ENCODE results near the gene GRK1.

The GRK1 gene

GRCh38 chr13:113775451-113776145, 108.6 kb downstream of the GRK1 start:
- no peak for DNase-seq (ENCODE audit: low spot score)

- no peak for DNase-seq (ENCODE audit: low spot score)
Observed at GRCh38 chr13:113776231-113777125, 109.5 kb downstream of the GRK1 start.

GRCh38 chr13:113777311-113778260, 110.6 kb downstream of the GRK1 start:
- DNase-seq (ENCODE audit: low spot score): no peak

GRCh38 chr13:113781571-113781970, 114.6 kb downstream of the GRK1 start:
- no peak for DNase-seq (ENCODE audit: low spot score)

GRCh38 chr13:113782472-113782871, 115.5 kb downstream of the GRK1 start:
- DNase-seq (ENCODE audit: low spot score): no peak

GRCh38 chr13:113783200-113783881, 116.3 kb downstream of the GRK1 start:
- no peak for DNase-seq (ENCODE audit: low spot score)

GRCh38 chr13:113783966-113784644, 117.1 kb downstream of the GRK1 start:
- no peak for DNase-seq (ENCODE audit: low spot score)

GRCh38 chr13:113784645-113785024, 117.6 kb downstream of the GRK1 start:
- no peak for DNase-seq (ENCODE audit: low spot score)

GRCh38 chr13:113785051-113786010, 118.3 kb downstream of the GRK1 start:
- DNase-seq (ENCODE audit: low spot score): no peak

- no peak for DNase-seq (ENCODE audit: low spot score)
Observed at GRCh38 chr13:113786262-113786841, 119.3 kb downstream of the GRK1 start.

Data from NAMALWA (cell line).